Ecto neural progenitor cell (in vitro differentiated cells): Measurements from ENCODE around the gene ZNF684.
"Not testable (repeated sequence)": the region's sequence is repeated elsewhere in the genome, so short reads cannot be mapped to it uniquely, and the experiment has no call there.

ENCODE experiments used
- DNase-seq: peaks from one replicate; pipeline ENCODE4 v3.0.0-alpha.2; 2018; ENCODE audit warnings: low spot score

Gene ZNF684

DNA sequence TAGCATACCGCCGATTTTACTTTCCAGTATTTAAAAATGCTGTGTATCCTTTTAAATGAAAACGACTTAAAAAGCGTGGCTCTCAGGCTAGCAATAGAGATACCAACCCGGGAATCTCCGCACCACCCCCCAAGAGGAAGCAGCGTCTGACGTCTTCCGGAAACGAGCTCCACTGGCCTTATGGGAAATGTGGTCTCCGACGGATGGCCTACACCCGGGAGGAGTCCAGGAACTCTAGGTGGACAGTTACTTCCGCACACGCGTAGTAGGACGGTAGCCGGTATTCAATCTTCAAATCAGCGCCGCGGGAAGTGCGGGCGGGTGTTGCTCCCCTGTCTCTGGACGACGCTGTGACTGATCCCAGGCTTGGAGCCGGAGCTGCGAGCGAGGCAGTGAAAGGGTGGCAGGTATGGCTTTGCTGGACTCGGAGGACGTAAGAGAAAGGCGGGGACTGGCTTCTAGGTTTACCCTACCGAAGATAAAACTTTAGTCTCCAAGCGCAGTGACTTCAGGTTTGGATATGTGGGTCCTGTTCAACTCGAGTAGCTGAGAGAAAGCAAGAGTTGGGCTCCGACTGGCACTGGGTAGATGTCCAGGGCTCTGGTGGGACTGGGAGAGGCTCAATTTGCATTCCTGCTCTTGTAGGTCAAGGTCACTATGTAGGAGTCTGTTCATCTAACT is at the start of gene ZNF684:
TSS of gene ZNF684 (plus strand) at position 257 of the 681 bp plus-strand sequence. CDS start 1,530 bp downstream, outside the sequence.
- DNase-seq = peak; percentile 86

DNA sequence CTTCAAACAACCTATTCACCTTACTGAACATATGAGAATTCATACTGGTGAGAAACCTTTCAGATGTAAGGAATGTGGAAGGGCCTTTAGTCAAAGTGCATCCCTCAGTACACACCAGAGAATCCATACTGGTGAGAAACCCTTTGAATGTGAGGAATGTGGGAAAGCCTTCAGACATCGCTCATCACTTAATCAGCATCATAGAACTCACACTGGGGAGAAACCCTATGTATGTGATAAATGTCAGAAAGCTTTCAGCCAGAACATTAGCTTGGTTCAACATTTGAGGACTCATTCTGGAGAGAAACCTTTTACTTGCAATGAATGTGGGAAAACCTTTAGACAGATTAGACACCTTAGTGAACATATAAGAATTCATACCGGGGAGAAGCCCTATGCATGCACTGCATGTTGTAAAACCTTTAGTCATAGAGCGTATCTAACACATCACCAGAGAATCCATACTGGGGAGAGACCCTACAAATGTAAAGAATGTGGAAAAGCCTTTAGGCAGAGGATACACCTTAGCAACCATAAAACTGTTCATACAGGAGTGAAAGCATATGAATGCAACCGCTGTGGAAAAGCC is 36.0 kb upstream of the ZNF684 start:
- DNase-seq = no peak

DNA sequence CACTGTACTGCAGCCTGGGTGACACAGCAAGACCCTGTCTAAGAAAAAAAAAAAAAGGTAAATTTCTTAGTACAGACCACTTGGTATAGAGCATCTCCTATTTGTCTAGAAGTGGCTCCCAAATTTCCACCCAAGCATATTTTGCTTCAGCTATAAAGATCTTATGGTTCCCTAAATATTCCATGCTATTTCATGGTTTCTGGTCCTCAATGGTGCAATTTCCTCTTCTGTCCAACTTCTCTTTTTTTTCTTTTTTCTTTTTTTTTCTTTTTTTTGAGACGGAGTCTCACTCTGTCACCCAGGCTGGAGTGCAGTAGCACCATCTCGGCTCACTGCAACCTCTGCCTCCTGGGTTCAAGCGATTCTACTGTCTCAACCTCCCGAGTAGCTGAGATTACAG is 28.8 kb upstream of the ZNF684 start:
- not testable (repeated sequence) for DNase-seq

DNA sequence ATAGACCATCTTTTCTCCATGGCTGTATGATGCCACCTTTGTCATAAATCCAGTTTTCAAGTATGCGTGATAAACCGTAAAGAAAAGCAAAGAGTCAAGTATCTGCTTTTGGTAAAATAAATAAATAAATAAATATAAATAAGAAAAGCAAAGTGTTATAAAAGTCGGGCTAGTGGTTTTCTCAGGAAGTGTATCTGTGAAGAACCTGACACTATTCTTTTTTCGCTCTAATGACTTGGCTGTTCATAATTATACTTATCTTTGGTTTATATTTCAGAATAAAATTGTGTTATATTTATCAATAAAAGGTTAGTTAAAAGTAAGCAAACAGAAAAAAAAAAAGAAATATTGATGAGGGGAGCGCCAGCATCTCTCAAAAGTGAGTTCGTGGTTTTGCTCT is 23.5 kb upstream of the ZNF684 start:
- DNase-seq = no peak

DNA sequence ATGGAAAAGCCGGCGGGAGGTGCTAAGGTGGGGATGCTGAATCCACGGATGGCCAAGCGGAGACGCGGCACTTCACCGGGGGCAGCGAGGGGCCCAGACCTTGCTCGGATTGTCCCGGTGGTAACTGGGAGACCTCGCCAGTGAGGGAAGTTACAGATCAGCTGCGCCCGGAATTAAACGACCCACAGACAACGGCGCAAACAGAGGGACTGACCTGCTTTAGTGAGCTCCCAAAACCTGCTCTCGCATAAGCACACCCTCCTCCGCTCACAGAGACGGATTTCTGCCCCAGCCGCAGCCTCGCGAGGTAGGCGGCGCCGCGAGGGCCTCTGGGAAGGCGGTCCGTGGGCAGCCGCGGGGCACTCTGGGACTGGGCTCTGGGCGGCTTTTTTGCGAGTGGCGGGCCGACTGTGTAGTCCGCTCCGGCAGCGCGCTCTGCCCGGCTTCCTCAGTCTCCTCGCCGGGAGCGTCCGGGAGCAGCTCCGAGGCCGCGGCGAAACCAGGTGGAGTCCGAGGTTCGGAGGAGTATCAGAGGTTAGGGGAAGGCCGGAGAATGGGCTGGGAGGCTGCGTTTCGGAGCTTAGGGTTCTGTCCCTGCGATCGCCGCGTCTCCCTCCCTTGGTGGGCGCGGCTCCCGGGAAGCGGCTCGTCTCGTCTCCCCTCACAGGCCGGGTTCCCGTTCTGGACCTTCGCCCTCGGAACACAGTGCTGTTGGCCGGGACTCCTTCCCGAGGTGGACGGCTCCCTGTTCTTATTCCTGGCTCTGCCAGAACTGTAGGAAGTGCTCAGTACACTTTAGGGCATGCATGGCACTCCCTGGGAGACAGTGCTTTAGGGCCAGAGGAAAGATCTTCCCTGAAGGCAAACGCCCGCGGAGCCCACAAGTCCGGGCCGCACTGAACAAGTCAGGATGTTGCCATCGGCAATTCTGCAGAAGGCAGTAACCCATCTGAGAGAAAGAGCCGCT is 22.8 kb upstream of the ZNF684 start, which contains the start of gene EXO5:
TSS of gene EXO5 (plus strand) at position 393 of the 967 bp plus-strand sequence. CDS start 5,778 bp downstream, outside the sequence.
- peak; percentile 76 for DNase-seq

DNA sequence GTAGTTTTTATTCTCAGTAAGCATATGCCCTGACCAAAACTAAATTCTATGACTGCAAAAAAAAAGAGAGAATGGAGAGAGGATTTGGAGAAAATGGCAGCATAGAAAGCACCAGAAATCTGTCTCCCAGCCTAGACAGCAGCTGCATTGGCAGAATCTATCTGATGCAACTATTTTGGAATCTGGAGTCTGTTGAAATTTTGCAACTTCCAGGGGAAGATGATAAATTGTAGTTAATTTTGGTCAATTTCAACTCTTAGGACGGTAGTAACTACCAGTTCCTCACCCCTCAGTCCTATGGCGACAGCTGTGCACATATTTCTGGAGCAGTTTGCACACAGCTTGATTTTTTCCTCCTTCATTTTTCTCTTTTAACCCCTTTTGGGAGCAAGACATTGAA is 11.9 kb upstream of the ZNF684 start:
- DNase-seq = no peak

DNA sequence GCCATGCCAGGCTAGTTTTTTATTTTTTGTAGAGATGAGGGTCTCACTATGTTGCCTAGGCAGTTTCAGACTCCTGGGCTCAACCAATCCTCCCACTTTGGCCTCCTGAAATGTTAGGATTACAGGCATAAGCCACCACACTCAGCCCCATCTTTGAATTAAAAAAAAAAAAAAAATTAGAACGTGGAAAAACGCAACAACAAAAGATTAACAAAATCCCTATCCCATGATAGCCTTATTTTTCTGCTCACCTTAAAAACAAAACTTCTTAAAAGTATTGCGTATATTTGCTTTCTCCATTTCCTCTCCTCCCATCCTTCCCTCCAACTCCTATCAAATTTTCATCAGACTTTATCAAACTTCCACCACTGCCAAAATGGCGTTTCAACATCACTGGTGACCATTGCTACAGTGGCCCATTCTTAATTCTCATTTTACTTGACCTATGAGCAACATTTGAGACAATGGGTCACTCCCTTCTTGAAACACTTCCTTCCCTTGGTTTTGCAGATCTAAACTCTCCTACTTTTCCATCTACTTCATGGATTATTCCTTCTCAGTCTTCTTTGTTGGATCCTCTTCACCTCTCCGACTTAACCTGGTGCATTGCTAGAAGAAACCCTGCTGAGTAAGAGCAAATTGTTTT is 579 bp upstream of the ZNF684 start:
- no peak for DNase-seq

DNA sequence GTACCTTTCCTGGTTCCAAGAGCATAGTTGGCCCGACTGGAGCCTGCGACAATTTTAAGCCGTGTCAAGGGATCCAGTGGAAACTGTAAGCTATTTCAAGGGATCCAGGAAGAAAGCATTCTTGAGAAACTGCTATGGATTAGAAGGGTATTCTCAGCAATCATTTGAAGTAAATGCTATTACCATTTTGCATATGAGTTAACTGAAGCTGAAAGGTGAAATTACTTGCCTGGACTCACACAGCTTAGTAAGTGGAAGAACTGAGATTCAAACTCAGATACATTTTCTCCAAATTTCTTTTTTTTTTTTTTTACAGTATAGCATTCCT is 589 bp downstream of the ZNF684 start:
- DNase-seq = no peak

DNA sequence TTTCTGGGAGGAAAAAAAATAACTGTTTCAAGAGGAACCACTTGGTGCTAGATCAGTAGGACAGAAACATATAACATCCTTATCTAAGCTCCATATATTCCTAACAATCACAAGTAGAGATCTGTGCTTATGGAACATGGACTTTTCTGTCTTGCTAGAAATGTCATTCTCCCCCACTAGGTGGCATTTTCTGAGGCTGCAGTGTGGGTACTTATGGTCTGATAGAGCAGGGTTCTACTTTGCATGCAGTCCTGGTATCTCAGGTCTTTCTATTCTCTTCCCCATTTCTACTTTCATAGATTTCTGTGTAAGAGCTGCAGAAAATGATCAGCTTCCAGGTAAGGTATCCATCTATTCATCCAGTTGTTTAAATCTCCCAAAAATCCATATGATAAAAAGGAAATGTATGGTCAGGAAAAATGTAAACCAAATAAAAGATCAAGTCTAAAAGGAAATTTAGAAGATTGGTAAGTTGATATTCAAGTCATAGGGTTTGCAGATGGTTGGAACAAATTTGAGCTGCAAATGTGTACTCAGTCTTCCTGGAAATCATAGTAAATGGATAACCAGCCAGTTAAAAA is 1.5 kb downstream of the ZNF684 start:
- no peak for DNase-seq

DNA sequence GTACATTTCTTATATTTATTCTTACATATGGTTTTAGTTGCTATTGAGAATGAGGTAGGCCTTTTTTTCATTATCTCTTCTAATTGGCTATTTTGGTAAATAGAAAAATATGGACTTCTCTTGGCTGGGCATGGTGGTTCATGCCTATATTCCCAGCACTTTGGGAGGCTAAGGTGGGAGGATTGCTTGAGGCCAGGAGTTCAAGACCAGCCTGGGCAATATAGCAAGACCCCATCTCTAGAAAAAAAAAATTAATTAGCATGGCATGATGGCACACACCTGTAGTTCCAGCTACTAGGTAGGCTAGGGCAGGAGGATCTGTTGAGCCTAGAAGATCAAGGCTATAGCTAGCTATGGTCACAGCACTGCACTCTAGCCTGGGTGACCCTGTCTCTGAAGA is 3.2 kb downstream of the ZNF684 start:
- DNase-seq = no peak

DNA sequence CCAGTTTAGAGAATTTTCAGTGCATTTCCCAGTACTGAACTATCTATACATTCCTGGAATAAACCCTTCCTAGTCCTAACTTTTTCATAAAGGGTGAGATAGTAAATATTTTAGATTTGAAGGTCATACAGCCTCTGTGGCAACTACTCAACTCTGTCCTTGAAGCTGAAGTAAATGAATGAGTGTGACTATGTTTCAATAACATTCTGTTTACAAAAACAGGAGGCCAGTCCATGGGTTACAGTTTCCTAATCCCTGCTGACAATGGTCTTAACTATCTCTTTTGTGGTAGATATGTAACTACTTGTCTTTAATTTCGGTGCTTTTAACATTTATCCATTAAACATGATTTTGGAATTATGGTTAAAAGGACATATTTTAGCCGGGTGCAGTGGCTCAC is 4.3 kb downstream of the ZNF684 start:
- DNase-seq = no peak

DNA sequence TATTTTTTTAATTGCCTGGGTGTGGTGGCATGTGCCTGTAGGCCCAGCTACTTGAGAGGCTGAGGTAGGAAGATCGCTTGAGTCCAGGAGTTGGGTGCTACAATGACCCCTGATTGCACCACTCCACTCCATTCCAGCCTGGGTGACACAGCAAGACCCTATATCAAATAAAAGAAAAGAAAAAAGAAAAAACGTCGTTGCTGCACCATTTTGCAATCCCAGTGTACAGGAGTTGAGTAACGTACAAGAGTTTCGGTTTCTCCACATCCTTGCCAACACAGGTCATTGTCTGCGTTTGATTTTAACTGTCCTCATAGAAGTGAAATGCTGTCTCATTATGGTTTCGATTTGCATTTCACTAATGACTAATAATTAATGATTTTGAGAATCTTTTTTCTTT is 7.9 kb downstream of the ZNF684 start:
- DNase-seq = no peak

DNA sequence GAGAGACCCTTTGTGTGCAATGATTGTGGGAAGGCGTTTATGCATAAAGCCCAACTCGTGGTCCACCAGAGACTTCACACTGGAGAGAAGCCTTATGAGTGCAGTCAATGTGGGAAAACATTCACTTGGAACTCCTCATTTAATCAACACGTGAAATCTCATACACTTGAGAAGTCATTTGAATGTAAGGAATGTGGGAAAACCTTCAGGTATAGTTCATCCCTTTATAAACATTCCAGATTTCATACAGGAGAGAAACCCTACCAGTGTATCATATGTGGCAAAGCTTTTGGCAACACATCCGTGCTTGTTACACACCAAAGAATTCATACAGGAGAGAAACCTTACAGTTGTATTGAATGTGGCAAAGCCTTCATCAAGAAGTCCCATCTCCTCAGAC is 15.5 kb downstream of the ZNF684 start:
- DNase-seq = no peak

DNA sequence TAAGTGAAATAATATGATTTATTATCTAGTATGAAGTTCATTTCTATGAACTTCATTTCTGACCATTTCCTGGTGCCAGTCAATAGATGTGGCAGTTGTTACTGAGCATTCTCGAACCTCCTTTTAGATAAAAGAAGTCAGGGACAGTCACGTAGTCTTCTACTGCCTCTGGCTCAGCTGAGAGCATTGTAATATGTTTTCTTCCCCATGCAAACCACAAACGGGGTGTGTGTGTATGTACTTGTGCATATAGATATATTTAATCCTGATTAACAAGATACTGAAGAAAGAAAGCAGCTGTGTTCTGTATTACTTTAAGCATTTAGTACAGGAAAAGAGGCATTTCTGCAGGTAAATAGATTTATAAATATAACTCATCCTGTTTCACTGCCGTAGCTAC is 21.6 kb downstream of the ZNF684 start:
- DNase-seq = no peak

DNA sequence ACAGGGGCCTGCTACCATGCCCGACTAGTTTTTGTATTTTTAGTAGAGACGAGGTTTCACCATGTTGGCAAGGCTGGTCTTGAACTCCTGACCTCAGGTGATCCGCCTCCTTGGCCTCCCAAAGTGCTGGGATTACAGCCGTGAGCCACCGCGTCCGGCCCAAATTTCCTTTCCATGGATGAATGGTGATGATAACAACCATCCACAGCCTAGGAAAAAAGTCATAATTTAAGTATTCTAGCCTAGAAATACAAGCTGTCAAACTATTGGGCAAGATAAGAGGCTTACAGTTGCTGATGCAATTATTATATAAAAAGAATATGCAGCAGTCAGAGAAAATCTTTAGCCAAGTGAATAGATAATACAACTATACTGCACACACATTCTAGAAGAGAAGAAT is 23.4 kb downstream of the ZNF684 start:
- DNase-seq = not testable (repeated sequence)

DNA sequence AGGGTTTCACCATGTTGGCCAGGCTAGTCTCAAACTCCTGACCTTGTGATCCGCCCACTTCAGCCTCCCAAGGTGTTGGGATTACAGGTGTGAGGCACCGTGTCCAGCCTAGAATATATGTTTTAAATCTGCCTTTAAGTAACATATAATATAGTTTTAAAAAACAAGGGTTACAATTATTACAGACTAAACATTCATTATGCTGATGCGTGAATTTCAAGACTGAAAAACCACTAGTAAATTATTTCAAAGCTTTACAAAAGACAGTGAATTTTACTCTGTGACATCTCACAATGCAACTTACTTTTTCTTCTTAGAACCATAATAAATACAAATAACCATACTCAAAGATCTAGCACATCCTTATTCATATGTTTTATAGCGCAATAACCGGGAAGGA is 24.7 kb downstream of the ZNF684 start:
- DNase-seq = no peak

DNA sequence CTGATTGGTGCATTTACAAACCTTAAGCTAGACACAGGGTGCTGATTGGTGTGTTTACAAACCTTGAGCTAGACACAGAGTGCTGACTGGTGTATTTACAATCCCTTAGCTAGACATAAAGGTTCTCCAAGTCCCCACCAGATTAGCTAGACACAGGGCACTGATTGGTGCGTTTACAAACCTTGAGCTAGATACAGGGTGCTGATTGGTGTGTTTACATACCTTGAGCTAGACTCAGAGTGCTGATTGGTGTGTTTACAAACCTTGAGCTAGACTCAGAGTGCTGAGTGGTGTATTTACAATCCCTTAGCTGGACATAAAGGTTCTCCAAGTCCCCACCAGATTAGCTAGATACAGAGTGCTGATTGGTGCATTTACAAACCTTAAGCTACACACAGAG is 26.8 kb downstream of the ZNF684 start:
- not testable (repeated sequence) for DNase-seq

DNA sequence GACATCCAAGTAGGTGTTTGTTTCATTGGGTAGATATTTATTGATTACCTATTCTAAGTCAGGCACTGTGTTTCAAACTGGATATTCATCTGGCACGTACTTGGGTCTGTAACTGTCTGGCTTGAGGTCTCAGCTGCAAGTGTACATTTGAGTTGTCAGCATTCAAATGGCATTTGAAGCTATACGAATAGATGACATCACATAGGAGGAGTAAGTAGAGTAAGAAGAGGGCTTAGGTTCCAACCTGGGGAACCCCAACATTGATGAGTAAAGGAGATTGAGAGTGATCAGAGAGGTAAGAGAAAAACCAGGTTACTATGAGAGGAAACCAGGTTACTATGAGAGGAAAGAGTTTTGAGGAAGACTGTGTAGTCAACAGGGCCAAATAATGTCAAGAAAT is 30.7 kb downstream of the ZNF684 start:
- DNase-seq = no peak

DNA sequence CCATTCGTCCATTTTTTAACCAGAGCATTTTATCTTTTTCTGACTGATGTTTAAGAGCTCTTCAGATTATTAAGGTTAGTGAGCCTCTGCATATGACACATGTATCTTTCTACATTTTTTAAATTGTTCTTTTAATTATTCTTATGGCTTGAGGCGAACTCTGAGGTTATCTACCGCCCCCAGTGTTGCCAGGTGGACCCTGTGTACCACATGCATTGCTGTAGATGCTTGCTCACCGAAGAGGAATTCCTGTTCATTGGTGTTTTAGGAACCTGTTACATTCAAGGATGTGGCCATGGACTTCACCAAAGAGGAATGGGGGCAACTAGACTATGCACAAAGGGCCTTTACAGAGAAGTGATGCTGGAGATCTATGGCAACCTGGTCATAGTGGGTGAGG is 31.8 kb downstream of the ZNF684 start:
- DNase-seq = no peak

DNA sequence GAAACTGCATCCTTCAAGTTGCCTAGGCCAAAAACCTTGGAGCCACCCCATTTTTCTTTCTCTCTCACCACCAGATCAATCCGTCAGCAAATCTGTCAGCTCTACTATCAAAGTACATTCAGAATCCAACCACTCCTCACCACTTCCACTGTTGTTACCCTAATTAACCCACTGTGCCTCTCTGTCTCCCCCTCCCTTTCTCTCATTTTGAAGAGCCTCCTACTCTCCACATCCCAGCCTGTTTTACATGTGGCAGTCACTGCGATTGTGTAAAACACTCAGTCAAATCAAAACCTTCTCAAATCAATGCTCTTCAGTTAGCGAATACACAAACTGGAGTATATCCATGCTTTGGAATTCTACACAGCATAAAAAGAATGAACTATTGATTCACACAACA is 33.1 kb downstream of the ZNF684 start:
- no peak for DNase-seq

DNA sequence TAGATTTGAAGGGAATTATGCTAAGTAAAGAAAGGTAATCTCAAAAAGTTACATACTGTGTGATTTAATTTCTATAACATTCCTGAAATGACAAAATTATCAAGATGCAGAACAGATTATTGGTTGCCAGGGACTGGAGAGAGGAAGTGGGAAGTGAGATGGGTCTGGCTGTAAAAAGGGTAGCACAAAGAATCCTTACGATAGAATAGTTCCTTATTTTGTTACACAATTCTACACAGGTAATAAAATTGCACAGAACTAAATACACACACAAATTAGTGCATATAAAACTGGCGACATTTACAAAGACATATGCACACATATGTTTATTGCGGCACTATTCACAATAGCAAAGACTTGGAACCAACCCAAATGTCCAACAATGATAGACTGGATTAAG is 33.5 kb downstream of the ZNF684 start:
- DNase-seq = no peak

DNA sequence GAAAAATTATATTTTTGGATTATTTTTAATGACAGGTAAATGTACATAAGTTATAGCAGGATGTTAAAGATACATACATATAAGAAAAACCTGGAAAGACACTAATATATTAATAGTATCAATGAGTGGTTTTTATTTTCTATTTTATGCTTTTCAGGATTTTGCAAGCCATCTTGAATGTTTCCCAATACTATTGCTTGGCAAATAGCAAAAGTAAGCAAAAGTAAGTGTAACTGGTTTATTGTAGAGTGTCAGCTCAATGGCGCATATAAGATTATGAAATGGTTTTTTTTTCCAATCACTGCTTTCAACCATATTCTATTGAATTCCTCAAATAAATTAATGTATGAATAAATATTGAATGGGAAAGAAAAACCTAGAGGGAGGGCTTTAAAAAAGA is 36.4 kb downstream of the ZNF684 start:
- DNase-seq = no peak
